Fibroblast of lung (primary cell): ENCODE data around the gene PCBD1. TPM values are rescaled to one million over a fixed set of nuclear protein-coding genes. Genes with fewer than 3 reads are reported as not detected.

ENCODE experiments used
- DNase-seq, 2 donors: peaks; one replicate each; pipeline versions ENCODE4 v3.0.0 to v3.0.0-alpha.2; 2010; ENCODE audit warnings: low read depth in 2 of 2
- H2AFZ ChIP-seq: 2 replicates; pipeline ENCODE4 v1.5.1; 2012; ENCODE audit warnings: low read length, control low read depth, inconsistent platforms
- H3K27ac ChIP-seq: 2 replicates; pipeline ENCODE4 v1.5.1; 2011; ENCODE audit warnings: low read length, control low read depth; ENCODE audit not compliant: insufficient read depth
- H3K27me3 ChIP-seq: 2 replicates; pipeline ENCODE4 v1.5.1; 2011; ENCODE audit warnings: mild to moderate bottlenecking, low read length; ENCODE audit not compliant: control insufficient read depth, insufficient read depth
- H3K36me3 ChIP-seq: 2 replicates; pipeline ENCODE4 v1.5.1; 2011; ENCODE audit warnings: low read length; ENCODE audit not compliant: control insufficient read depth, insufficient read depth
- H3K4me1 ChIP-seq: 2 replicates; pipeline ENCODE4 v1.5.1; 2011; ENCODE audit warnings: low read length; ENCODE audit not compliant: control insufficient read depth, insufficient read depth; ENCODE audit errors: extremely low read depth
- H3K4me2 ChIP-seq: 2 replicates; pipeline ENCODE4 v1.5.1; 2011; ENCODE audit warnings: low read length, control low read depth; ENCODE audit not compliant: insufficient read depth; ENCODE audit errors: extremely low read depth
- H3K4me3 ChIP-seq, 4 experiments: fragments of 200-600 bp in 1 of 4; sonication (generic) in 1 of 4; replicated peaks in 1 of 4; 2 replicates each; pipeline ENCODE4 v1.5.1; 2011 to 2016; ENCODE audit warnings: low read length in 4 of 4, low read depth in 3 of 4, mild to moderate bottlenecking in 3 of 4, control low read depth in 2 of 4, inconsistent platforms in 1 of 4, mixed read lengths in 1 of 4; ENCODE audit not compliant: insufficient read depth in 1 of 4; ENCODE audit errors: control extremely low read depth in 1 of 4
- H3K79me2 ChIP-seq: 2 replicates; pipeline ENCODE4 v1.5.1; 2012; ENCODE audit warnings: mild to moderate bottlenecking, low read length, inconsistent platforms; ENCODE audit not compliant: control insufficient read depth, insufficient read depth
- H3K9ac ChIP-seq: 2 replicates; pipeline ENCODE4 v1.5.1; 2011; ENCODE audit warnings: mild to moderate bottlenecking, low read length, control low read depth; ENCODE audit not compliant: insufficient read depth
- H3K9me3 ChIP-seq: 2 replicates; pipeline ENCODE4 v1.5.1; 2012; ENCODE audit warnings: low read depth, low read length; ENCODE audit not compliant: control insufficient read depth, insufficient read depth
- H4K20me1 ChIP-seq: 2 replicates; pipeline ENCODE4 v1.5.1; 2011; ENCODE audit warnings: low read length; ENCODE audit not compliant: control insufficient read depth, insufficient read depth; ENCODE audit errors: extremely low read depth
- EZH2 ChIP-seq: IDR thresholded peaks from 2 replicates; pipeline ENCODE4 v1.5.1; 2012; ENCODE audit warnings: low read length, control low read depth, mild to moderate bottlenecking; ENCODE audit errors: missing control alignments
- polyA plus RNA-seq, 2 donors: library from polyadenylated mRNA; depleted of rRNA in 1 of 2; stranded (reverse) in 1 of 2; unstranded in 1 of 2; fragments of >200 nt; gene quantifications; 2 replicates each; pipeline ENCODE4 v1.2.1, GENCODE V29; 2011 to 2012; ENCODE audit warnings: missing spikeins in 1 of 2
- total RNA-seq: library from RNA; depleted of rRNA; stranded (reverse); fragments of >200 nt; gene quantifications from 2 replicates; pipeline ENCODE4 v1.2.1, GENCODE V29; 2014
- TF ChIP-seq, protein P1 (sequence below), 2 donors: IDR thresholded peaks in 1 of 2; conservative IDR thresholded peaks in 1 of 2; 1 replicate in 1 of 2; 2 replicates in 1 of 2; pipeline ENCODE4 v1.5.1; 2011 to 2012; ENCODE audit warnings: low read length in 2 of 2, control low read depth in 1 of 2, inconsistent platforms in 1 of 2, low read depth in 1 of 2, mild to moderate bottlenecking in 1 of 2

Gene PCBD1
- total and polyA plus RNA-seq, 2 donors (not counting 1 experiment from before 2014, with no cell fraction given) = 31.2 to 46.6 TPM

DNA sequence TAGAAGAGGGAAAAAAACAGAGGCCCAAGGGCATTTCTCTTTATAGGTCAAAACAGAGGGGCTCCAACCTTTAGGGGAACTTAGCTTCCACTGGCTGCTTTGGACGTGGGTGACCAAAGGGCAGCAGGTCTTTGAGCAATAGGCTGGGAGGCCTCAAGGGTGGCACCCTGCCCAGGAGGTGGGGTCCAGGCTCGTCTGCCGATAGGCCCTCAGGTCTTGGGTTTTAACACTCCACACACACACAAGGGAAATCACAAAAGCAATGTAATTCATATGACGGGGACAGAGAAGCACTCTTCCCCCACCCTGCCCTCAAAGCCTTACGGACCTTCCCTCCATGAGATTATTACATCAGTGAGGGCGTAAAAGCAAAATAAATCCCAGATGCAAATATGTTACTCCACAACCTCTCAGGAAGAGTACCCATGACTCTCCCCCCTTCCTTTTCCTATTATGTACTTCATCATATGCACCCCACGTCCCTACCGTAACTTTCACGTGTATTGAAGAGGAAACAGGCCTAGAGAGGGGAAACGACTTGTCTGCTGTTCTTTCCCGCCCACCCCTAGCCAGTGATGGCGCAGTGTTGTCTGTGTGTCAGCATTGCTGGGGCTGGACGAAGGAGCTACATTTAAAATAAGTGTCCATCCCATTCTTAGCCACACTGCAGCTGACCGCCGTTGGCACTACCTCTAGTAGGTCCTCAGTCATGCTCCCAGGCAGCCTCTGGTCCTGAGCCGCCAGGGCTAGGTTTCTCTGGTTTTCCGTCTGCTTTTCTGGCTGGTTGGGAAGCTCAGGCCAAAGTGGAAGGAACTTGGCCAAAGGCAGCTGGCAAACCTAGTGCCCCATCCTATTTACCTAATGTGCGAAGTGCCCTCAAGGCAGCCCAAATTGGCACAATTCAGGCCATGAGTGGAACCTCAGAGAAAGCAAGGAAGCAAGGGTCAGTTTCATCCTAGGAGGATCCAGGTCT lies 2.1 kb downstream of the PCBD1 start:
- Histone ChIP-seq H3K27me3 (no peaks in the 10 kb centered on the region), H3K27ac (no peak overlapping the region), H2AFZ (no peak overlapping the region), H3K9ac (no peak overlapping the region), H4K20me1 (no peaks in the 10 kb centered on the region), H3K4me3 (no peak overlapping the region), H3K79me2 (no peaks in the 10 kb centered on the region), H3K9me3 (no peaks in the 10 kb centered on the region), H3K36me3 (peaks cover 2% of the 10 kb centered on the region), H3K4me2 (no peak overlapping the region), H3K4me1 (peaks cover 5% of the 10 kb centered on the region)
- TF ChIP-seq, protein P1, sequence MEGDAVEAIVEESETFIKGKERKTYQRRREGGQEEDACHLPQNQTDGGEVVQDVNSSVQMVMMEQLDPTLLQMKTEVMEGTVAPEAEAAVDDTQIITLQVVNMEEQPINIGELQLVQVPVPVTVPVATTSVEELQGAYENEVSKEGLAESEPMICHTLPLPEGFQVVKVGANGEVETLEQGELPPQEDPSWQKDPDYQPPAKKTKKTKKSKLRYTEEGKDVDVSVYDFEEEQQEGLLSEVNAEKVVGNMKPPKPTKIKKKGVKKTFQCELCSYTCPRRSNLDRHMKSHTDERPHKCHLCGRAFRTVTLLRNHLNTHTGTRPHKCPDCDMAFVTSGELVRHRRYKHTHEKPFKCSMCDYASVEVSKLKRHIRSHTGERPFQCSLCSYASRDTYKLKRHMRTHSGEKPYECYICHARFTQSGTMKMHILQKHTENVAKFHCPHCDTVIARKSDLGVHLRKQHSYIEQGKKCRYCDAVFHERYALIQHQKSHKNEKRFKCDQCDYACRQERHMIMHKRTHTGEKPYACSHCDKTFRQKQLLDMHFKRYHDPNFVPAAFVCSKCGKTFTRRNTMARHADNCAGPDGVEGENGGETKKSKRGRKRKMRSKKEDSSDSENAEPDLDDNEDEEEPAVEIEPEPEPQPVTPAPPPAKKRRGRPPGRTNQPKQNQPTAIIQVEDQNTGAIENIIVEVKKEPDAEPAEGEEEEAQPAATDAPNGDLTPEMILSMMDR (conservative IDR thresholded peaks at IDR 0.05 in 1 of 2, IDR thresholded peaks at IDR 0.05 in 1 of 2; ENCODE audit: low read depth in 1 of 2, low read length in 2 of 2) = no peak
- no peak for TF ChIP-seq EZH2
- DNase-seq = no peak

DNA sequence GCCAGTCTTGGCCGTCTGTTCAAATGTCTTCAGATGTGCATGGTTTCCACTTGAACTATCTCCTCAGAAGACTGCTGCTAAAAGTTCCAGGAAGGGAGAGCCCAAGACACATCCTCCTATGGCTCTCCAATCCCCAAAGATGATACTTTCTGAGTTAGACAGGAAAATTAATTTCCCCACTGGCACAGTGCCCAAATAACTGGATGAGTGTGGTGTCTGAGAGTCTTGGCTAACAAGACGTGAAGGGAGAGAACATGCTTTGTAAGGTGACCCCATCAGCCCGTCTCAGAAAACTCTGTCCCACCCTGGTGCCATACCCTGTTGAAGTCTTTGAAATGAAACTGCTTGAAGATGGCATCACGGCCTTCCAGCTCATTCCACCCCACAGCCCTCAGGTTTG lies 2.9 kb downstream of the PCBD1 start:
- DNase-seq = peak in 1 of 2 donors; percentile 14
- no peak for TF ChIP-seq EZH2
- TF ChIP-seq, protein P1 (conservative IDR thresholded peaks at IDR 0.05 in 1 of 2, IDR thresholded peaks at IDR 0.05 in 1 of 2; ENCODE audit: low read depth in 1 of 2, low read length in 2 of 2) = no peak
- Histone ChIP-seq H2AFZ (no peak overlapping the region), H3K36me3 (peaks cover 2% of the 10 kb centered on the region), H3K4me3 (no peak overlapping the region), H3K79me2 (no peaks in the 10 kb centered on the region), H3K4me2 (no peak overlapping the region), H3K27ac (no peak overlapping the region), H3K9ac (no peak overlapping the region), H3K27me3 (no peaks in the 10 kb centered on the region), H4K20me1 (no peaks in the 10 kb centered on the region), H3K9me3 (no peaks in the 10 kb centered on the region), H3K4me1 (peaks cover 5% of the 10 kb centered on the region)

DNA sequence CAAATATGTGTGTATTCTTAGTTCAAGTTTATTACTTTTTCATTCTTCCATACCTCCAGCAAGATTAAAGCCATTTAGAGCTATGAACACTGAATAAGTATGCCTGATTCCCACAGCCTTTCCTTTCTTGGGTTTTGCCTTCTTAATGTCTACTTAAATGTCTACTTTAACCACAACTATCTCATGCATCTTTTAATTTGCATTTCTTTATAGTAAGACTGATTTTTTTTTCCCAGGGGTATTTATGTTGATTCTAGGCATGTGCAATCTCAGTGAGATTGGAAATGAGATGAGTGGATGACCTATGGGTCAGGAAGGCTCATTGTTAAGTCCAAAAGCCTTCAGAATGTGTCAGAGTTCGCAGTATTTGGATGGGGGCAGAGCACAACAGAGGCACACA lies 3.6 kb downstream of the PCBD1 start:
- no peak for DNase-seq
- Histone ChIP-seq H3K4me1 (peaks cover 5% of the 10 kb centered on the region), H4K20me1 (no peaks in the 10 kb centered on the region), H3K9ac (no peak overlapping the region), H3K27ac (no peak overlapping the region), H3K79me2 (no peaks in the 10 kb centered on the region), H3K27me3 (no peaks in the 10 kb centered on the region), H2AFZ (no peak overlapping the region), H3K36me3 (peaks cover 2% of the 10 kb centered on the region), H3K4me2 (no peak overlapping the region), H3K4me3 (no peak overlapping the region), H3K9me3 (no peaks in the 10 kb centered on the region)
- TF ChIP-seq, protein P1 (conservative IDR thresholded peaks at IDR 0.05 in 1 of 2, IDR thresholded peaks at IDR 0.05 in 1 of 2; ENCODE audit: low read depth in 1 of 2, low read length in 2 of 2) = no peak
- TF ChIP-seq EZH2 = no peak
